Mucosa of rectum (tissue), 2 donors: ENCODE results near the gene SBK1.

Experiments used
- H3K27ac ChIP-seq, 2 donors: one replicate each; pipeline ENCODE4 v1.7.0; 2013; ENCODE audit warnings: inconsistent platforms in 2 of 2, low read depth in 2 of 2, low read length in 2 of 2
- H3K27me3 ChIP-seq, 2 donors: one replicate each; pipeline ENCODE4 v1.7.0; 2013; ENCODE audit warnings: low read length in 2 of 2; ENCODE audit not compliant: control insufficient read depth in 2 of 2, insufficient read depth in 2 of 2
- H3K36me3 ChIP-seq, 2 donors: one replicate each; pipeline ENCODE4 v1.7.0; 2013; ENCODE audit warnings: low read length in 2 of 2; ENCODE audit not compliant: control insufficient read depth in 2 of 2, insufficient read depth in 2 of 2
- H3K4me1 ChIP-seq, 2 donors: one replicate each; pipeline ENCODE4 v1.7.0; 2013; ENCODE audit warnings: low read length in 2 of 2, mild to moderate bottlenecking in 1 of 2; ENCODE audit not compliant: control insufficient read depth in 2 of 2, insufficient read depth in 2 of 2
- H3K4me3 ChIP-seq, 2 donors: one replicate each; pipeline ENCODE4 v1.7.0; 2013; ENCODE audit warnings: low read length in 2 of 2
- H3K9ac ChIP-seq, 2 donors: one replicate each; pipeline ENCODE4 v1.7.0; 2013; ENCODE audit warnings: low read length in 2 of 2, low read depth in 1 of 2, mild to moderate bottlenecking in 1 of 2
- H3K9me3 ChIP-seq, 2 donors: one replicate each; pipeline ENCODE4 v1.7.0; 2013; ENCODE audit warnings: low read length in 2 of 2; ENCODE audit not compliant: control insufficient read depth in 2 of 2
- donor health status: healthy.
- donor health status: Normal muscosa, but diverticular disease.

SBK1 gene

GRCh38 chr16:28261942-28262341 is 30.4 kb upstream of the SBK1 start:
- Histone ChIP-seq H3K36me3 (no peaks in the 10 kb centered on the region), H3K4me1 (no peaks in the 10 kb centered on the region), H3K4me3 (no peak overlapping the region), H3K9ac (no peak overlapping the region), H3K9me3 (no peaks in the 10 kb centered on the region), H3K27ac (no peak overlapping the region), H3K27me3 (peaks cover 5 to 14% of the 10 kb centered on the region in 2 donors)

- H3K36me3 ChIP-seq: no peaks in the 10 kb centered on the region
- H3K9ac ChIP-seq: no peak overlapping the region
- no peaks in the 10 kb centered on the region for H3K4me1 ChIP-seq
- H3K27me3 ChIP-seq: peaks cover 3 to 5% of the 10 kb centered on the region in 2 donors
- H3K27ac ChIP-seq: no peak overlapping the region
- no peaks in the 10 kb centered on the region for H3K9me3 ChIP-seq
- no peak overlapping the region for H3K4me3 ChIP-seq
Observed at GRCh38 chr16:28263305-28263704, 29.0 kb upstream of the SBK1 start.

DNA sequence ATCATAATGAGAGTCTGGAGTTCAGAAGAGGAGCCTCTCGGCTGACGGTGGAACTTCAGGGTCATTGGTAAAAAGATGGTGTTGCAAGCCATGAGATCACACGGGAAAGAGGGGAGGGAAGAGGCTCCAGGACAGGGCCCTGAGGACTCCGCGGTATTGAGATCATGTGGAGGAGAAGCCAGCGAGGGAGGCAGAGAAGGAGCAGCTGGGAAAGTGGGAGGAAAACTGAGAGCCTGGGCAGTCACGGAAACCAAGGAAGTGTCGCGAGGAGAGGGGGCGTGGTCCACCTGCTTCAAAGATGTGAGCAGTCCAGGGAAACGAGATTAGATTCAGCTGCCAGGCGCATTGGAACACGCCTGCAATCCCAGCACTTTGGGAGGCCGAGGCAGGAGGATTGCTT is 27.7 kb upstream of the SBK1 start:
- H3K36me3 ChIP-seq: no peaks in the 10 kb centered on the region
- peaks cover 3 to 4% of the 10 kb centered on the region in 2 donors for H3K27me3 ChIP-seq
- no peak overlapping the region for H3K9ac ChIP-seq
- no peak overlapping the region for H3K27ac ChIP-seq
- no peaks in the 10 kb centered on the region for H3K4me1 ChIP-seq
- no peak overlapping the region for H3K4me3 ChIP-seq
- H3K9me3 ChIP-seq: no peaks in the 10 kb centered on the region

DNA sequence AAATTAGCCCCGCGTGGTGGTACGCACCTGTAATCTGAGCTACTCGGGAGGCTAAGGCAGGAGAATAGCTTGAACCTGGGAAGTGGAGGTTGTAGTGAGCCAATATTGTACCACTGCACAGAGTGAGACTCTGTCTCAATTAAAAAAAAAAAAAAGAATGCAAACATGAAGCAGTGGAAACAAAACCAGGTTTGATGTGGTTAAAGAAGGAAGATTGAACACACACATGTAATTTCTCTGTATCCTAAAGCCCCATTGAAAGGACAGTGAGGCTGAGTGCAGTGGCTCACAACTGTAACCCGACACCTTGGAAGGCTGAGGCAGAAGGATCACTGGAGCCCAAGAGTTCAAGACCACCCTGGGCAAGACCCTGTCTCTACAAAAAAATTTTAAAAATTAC is 26.5 kb upstream of the SBK1 start:
- no peaks in the 10 kb centered on the region for H3K4me1 ChIP-seq
- H3K9me3 ChIP-seq: no peaks in the 10 kb centered on the region
- no peak overlapping the region for H3K4me3 ChIP-seq
- H3K27me3 ChIP-seq: peaks cover 3% of the 10 kb centered on the region in 2 donors
- no peaks in the 10 kb centered on the region for H3K36me3 ChIP-seq
- H3K27ac ChIP-seq: no peak overlapping the region
- H3K9ac ChIP-seq: no peak overlapping the region

DNA sequence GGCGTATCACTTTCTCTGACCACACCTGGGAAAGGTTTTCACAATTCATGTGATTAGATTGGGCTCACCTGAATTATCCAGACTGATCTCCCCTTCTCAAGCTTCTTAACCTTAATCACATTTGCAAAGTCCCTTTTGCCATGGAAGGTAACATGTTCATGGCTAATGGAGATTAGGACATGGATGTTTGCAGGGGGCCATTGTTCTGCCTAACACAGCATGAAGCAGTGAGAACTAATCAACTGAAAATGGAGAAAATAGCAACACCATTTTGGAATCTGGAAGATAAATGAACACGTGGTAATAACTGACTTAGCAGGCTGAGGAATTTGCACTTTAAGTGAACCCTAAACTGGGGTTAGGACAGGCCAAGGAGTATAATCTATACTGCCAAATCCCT is 25.0 kb upstream of the SBK1 start:
- Histone ChIP-seq H3K9ac (no peak overlapping the region), H3K27ac (no peak overlapping the region), H3K4me3 (no peak overlapping the region), H3K36me3 (no peaks in the 10 kb centered on the region), H3K9me3 (no peaks in the 10 kb centered on the region), H3K27me3 (no peaks in the 10 kb centered on the region), H3K4me1 (no peaks in the 10 kb centered on the region)

DNA sequence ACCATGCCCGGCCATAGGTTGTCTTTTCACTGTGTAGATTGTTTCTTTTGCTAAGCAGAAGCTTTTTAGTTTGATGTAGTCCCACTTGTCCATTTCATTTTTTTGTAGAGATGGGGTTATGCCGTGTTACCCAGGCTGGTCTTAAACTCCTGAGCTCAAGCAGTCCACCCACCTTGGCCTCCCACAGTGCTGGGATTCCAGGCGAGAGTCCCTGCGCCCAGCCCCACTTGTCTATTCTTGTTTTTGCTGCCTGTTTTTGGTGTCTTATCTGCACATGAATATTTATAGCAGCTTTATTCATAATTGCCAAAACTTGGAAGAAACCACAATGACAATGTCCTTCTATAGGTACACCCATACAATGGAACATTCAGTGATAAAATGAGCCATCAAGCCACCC is 18.8 kb upstream of the SBK1 start:
- H3K36me3 ChIP-seq: no peaks in the 10 kb centered on the region
- no peaks in the 10 kb centered on the region for H3K9me3 ChIP-seq
- no peak overlapping the region for H3K4me3 ChIP-seq
- H3K27me3 ChIP-seq: peaks cover 0 to 2% of the 10 kb centered on the region in 2 donors
- H3K9ac ChIP-seq: no peak overlapping the region
- no peak overlapping the region for H3K27ac ChIP-seq
- peaks cover 0 to 3% of the 10 kb centered on the region in 2 donors for H3K4me1 ChIP-seq

DNA sequence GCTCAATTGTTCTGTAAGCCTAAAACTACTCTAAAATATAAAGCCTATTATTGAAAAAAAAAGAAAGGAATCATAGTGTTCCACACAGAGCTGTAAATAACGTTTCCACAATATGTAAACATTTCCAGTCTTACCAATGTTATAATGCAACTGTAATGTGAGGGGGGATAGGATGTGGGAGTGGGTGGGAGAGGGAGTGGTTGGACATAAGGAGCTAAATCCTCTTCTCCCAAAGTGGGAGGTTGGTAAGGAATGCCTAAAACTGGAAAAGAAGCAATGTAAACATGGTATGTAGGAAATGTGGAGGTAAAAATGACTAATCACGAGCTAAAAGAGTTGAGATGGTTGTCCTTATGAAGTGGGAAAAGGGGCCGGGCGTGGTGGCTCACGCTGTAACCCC is 17.6 kb upstream of the SBK1 start:
- peaks cover 0 to 3% of the 10 kb centered on the region in 2 donors for H3K4me1 ChIP-seq
- peaks cover 0 to 2% of the 10 kb centered on the region in 2 donors for H3K27me3 ChIP-seq
- H3K27ac ChIP-seq: no peak overlapping the region
- H3K9ac ChIP-seq: no peak overlapping the region
- no peaks in the 10 kb centered on the region for H3K9me3 ChIP-seq
- no peak overlapping the region for H3K4me3 ChIP-seq
- H3K36me3 ChIP-seq: no peaks in the 10 kb centered on the region

DNA sequence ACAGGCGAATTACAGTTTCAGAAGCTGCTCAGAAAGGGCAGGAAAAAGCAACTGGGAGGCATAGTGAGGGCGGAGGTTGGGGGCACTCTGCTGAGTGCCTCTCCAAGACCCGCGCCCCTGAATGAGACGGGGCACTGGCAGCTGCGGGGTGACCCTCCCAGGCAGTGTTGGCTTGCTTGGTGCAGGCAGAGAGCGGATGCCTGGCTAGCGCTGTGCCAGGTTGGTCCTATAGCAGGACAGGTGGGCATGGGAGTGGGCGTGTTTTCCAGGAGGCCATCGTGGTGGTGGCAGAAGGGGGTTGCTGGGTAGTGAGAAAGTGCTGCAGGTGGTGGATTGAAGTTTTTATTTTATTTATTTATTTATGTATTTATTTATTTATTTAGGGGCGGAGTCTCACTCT is 16.0 kb upstream of the SBK1 start:
- no peak overlapping the region for H3K4me3 ChIP-seq
- peaks cover 0 to 3% of the 10 kb centered on the region in 2 donors for H3K4me1 ChIP-seq
- no peak overlapping the region for H3K27ac ChIP-seq
- H3K27me3 ChIP-seq: peaks cover 0 to 2% of the 10 kb centered on the region in 2 donors
- no peaks in the 10 kb centered on the region for H3K9me3 ChIP-seq
- no peak overlapping the region for H3K9ac ChIP-seq
- no peaks in the 10 kb centered on the region for H3K36me3 ChIP-seq

DNA sequence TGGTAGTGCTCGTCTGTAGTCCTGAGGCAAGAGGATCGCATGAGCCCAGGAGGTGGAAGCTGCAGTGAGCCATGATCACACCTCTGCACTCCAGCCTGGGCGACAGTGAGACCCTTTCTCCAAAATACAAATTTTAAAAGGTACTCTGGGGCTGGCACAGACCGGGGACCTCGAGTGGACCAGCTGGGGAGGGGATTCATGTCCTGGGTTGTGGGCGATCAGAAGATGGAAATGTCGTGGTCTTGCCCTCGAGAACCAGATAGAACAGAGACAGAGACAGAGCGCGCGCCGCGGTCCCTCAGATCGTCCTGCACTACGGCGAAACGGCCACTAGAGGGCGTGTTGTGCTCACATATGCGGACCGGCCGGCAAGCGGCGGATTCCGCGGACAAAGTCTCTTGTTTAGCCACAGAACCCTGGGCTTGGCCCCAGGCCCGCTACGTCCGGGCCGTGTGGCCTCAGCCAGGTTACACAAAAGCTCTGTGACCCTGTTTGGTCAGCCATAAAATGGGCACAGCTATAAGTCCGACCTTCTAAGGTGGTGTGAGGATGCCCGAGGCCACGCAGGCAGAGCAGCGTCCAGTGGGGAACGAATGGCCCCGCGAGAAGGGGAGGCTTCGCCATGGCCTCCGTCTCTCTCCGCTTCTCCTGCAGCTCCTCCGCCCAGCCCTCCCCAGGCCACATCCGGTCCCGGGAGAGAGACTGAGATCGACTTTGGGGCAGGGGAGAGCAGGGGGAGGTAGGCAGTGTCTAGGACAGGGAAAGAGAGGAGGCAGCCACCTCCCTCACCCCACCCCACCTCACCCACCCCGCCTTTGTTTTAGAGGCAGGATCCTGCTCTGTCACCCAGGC is 14.6 kb upstream of the SBK1 start:
- peaks cover 0 to 3% of the 10 kb centered on the region in 2 donors for H3K4me1 ChIP-seq
- peaks cover 0 to 2% of the 10 kb centered on the region in 2 donors for H3K27me3 ChIP-seq
- H3K27ac ChIP-seq: no peak overlapping the region
- H3K9me3 ChIP-seq: no peaks in the 10 kb centered on the region
- peak overlapping the region; percentile 44 to 60 for H3K4me3 ChIP-seq
- peak overlapping the region in 1 of 2 donors; percentile 14 for H3K9ac ChIP-seq
- no peaks in the 10 kb centered on the region for H3K36me3 ChIP-seq

GRCh38 chr16:28279006-28279405 is 13.3 kb upstream of the SBK1 start:
- Histone ChIP-seq H3K27ac (no peak overlapping the region), H3K36me3 (no peaks in the 10 kb centered on the region), H3K9me3 (no peaks in the 10 kb centered on the region), H3K9ac (no peak overlapping the region), H3K4me1 (peaks cover 0 to 3% of the 10 kb centered on the region in 2 donors), H3K4me3 (no peak overlapping the region), H3K27me3 (peaks cover 0 to 2% of the 10 kb centered on the region in 2 donors)
